GM18505 (cell line): Measurements from ENCODE around the gene MRPS6.

Source experiments
- ATAC-seq: cut with Tn5 transposase; IDR thresholded peaks from one replicate; pipeline ENCODE4 v1.9.1; 2021; ENCODE audit not compliant: unreplicated experiment
- POLR2A ChIP-seq: IDR thresholded peaks from 4 replicates; pipeline ENCODE4 v1.6.1; 2011; ENCODE audit warnings: borderline replicate concordance; ENCODE audit not compliant: insufficient read depth, insufficient read length; ENCODE audit errors: extremely low read depth

MRPS6 gene

GRCh38 chr21:34187935-34188334 lies 114.6 kb downstream of the MRPS6 start:
- ATAC-seq, result no peak
- TF ChIP-seq POLR2A, result no peak

DNA sequence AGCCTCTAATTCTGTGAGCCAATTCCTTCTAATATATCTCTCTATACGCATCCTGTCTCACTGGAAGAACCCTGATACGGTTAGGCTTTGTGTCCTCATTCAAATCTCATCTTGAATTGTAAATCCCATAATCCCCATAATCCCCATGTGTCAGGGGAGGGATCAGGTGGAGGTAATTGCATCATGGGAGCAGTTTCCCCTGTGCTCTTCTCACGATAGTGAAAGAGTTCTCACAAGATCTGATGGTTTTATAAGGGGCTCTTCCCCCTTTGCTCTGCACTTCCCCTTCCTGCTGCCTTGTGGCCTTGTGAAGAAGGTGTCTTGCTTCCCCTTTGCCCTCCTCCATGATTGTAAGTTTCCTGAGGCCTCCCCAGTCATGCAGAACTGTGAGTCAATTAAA lies 116.1 kb downstream of the MRPS6 start:
- TF ChIP-seq POLR2A, result no peak
- ATAC-seq, result no peak

- ATAC-seq, result no peak
- TF ChIP-seq POLR2A, result no peak
These were observed 117.4 kb downstream of the MRPS6 start for GRCh38 chr21:34190576-34191321.

- no peak for TF ChIP-seq POLR2A
- ATAC-seq, result no peak
These were observed 118.5 kb downstream of the MRPS6 start for GRCh38 chr21:34191876-34192275.
